Urinary bladder (tissue), 4 donors: ENCODE data around the gene MPV17L2. TPM values are rescaled to one million over a fixed set of nuclear protein-coding genes. Genes with fewer than 3 reads are reported as not detected.
"Not testable (repeated sequence)": the region's sequence is repeated elsewhere in the genome, so short reads cannot be mapped to it uniquely, and the experiment has no call there.

Experiments used
- DNase-seq: peaks from one replicate; pipeline ENCODE4 v3.0.0-alpha.2; 2015; ENCODE audit errors: extremely low spot score
- H3K27ac ChIP-seq: one replicate; pipeline ENCODE4 v1.5.1; 2013; ENCODE audit warnings: low read depth, mild to moderate bottlenecking, moderate library complexity
- H3K36me3 ChIP-seq: one replicate; pipeline ENCODE4 v1.6.1; 2013; ENCODE audit warnings: mild to moderate bottlenecking, moderate library complexity; ENCODE audit not compliant: insufficient read depth
- H3K4me1 ChIP-seq: one replicate; pipeline ENCODE4 v1.6.1; 2013; ENCODE audit warnings: mild to moderate bottlenecking, moderate library complexity; ENCODE audit not compliant: insufficient read depth
- H3K4me3 ChIP-seq: one replicate; pipeline ENCODE4 v1.5.1; 2013; ENCODE audit warnings: low read depth, low read length
- WGBS: extraction: QIAGEN DNeasy Blood & Tissue Kit; methylation state at CpG from one replicate; pipeline ENCODE4 v1.1.7; 2013; 5-methylcytosine and 5-hydroxymethylcytosine counted together
- polyA plus RNA-seq: library from polyadenylated mRNA; stranded (reverse); fragments of 200-250 nt; gene quantifications from one replicate; pipeline ENCODE4 v1.2.3, GENCODE V29; 2013
- total RNA-seq: library from RNA; depleted of rRNA; stranded (reverse); fragments of >200 nt; gene quantifications from one replicate; pipeline ENCODE4 v1.2.3, GENCODE V29; 2014
- donor health status: healthy with polysubstance abuse.
- donor health status: healthy.

The MPV17L2 gene
- total and polyA plus RNA-seq, 2 donors = 4.2 to 22.8 TPM

- Histone ChIP-seq H3K36me3 (no peaks in the 10 kb centered on the region), H3K4me3 (peak overlapping the region; percentile 52), H3K4me1 (no peaks in the 10 kb centered on the region), H3K27ac (peak overlapping the region; percentile 95)
- peak; percentile 67 for DNase-seq
- WGBS = 11% methylated on average over 36 of the region's 36 CpGs
These were observed 12.3 kb downstream of the MPV17L2 start for GRCh38 chr19:18205200-18205892.

- Histone ChIP-seq H3K4me3 (no peak overlapping the region), H3K4me1 (no peaks in the 10 kb centered on the region), H3K27ac (no peak overlapping the region), H3K36me3 (no peaks in the 10 kb centered on the region)
- WGBS = 84% methylated on average over 12 of the region's 12 CpGs
- DNase-seq = no peak
These were observed 13.0 kb downstream of the MPV17L2 start for GRCh38 chr19:18206018-18206417.

- DNase-seq = no peak
- Histone ChIP-seq H3K36me3 (no peaks in the 10 kb centered on the region), H3K4me3 (no peak overlapping the region), H3K4me1 (no peaks in the 10 kb centered on the region), H3K27ac (no peak overlapping the region)
- 11% methylated on average over 32 of the region's 32 CpGs for WGBS
These were observed 15.3 kb downstream of the MPV17L2 start for GRCh38 chr19:18208098-18208951.

GRCh38 chr19:18209912-18210311 lies 16.9 kb downstream of the MPV17L2 start:
- not testable (repeated sequence) for H3K4me3 ChIP-seq, H3K27ac ChIP-seq, DNase-seq, H3K4me1 ChIP-seq, H3K36me3 ChIP-seq
- WGBS = 85% methylated on average over 5 of the region's 5 CpGs

DNA sequence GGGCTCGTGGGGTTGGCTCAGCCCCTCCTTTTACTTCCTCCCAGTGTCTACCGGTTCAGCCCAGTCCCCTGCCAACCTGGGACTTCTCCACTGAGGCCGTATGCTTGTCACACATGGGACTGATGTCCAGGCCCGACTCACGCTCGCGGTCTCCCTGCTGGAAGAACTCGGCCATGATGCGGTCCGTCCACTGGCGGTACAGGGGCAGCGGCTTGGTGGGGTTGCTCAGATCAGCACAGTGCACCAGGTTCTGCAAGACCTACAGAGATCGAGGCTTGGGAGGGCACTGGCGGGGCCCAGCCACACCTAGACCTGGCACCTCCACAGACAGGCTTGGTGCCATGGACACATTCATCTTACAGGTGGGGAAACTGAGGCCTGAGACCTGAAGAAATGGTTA lies 18.7 kb downstream of the MPV17L2 start:
- 85% methylated on average over 14 of the region's 14 CpGs for WGBS
- DNase-seq = no peak
- Histone ChIP-seq H3K27ac (no peak overlapping the region), H3K4me3 (no peak overlapping the region), H3K4me1 (no peaks in the 10 kb centered on the region), H3K36me3 (no peaks in the 10 kb centered on the region)

DNA sequence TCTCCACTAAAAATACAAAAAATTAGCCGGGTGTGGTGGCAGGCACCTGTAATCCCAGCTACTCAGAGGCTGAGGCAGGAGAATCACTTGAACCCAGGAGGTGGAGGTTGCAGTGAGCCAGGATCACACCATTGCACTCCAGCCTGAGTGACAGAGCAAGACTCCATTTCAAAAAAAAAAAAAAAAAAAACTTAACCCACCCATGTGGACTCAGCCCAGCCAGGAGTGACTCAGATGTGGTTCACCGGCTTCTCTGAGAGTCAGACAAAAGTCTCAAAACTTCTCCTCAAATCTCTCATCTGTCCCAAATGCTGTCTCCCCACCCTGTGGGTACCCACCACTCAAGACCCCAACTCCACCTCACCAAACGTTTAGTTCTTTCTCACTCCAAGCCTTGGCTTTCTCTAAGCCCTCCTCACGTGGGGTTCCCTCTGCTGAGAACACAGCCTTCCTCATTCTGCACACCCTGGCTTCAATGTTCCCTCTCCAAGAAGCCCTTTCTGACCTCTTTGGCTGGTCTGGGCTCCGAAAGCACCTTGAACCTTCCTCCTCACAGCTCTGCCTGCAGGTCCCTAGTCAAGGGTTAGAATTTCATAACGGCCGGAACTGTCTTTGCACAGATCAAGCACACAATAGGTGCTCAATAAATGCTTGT lies 21.9 kb downstream of the MPV17L2 start:
- no peak overlapping the region for H3K4me3 ChIP-seq
- no peaks in the 10 kb centered on the region for H3K36me3 ChIP-seq
- WGBS = 66% methylated on average over 7 of the region's 7 CpGs
- no peaks in the 10 kb centered on the region for H3K4me1 ChIP-seq
- DNase-seq = no peak
- H3K27ac ChIP-seq = no peak overlapping the region

GRCh38 chr19:18216789-18217188 lies 23.8 kb downstream of the MPV17L2 start:
- Histone ChIP-seq H3K36me3 (no peaks in the 10 kb centered on the region), H3K4me1 (no peaks in the 10 kb centered on the region), H3K4me3 (no peak overlapping the region), H3K27ac (no peak overlapping the region)
- WGBS = 94% methylated on average over 8 of the region's 8 CpGs
- no peak for DNase-seq

DNA sequence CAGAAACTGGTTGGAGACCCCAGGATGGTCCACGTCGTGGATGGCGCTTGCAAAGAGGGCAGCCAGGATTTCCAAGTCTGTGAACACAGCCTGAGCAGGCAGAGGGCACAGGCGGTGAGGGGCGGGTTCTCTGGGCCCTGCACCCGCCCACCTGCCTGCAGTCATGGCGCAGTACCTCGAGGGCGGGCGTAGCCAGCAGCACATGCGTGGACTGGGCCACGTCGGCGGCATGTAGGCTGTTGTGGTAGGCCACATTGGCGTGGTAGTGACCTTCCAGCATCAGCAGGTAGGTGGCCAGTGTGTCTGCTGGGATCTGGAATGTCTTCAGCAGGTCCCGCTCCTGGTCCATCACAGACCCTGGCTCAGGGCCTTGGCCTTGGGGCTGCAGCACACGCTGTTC lies 25.1 kb downstream of the MPV17L2 start:
- WGBS = 87% methylated on average over 17 of the region's 17 CpGs
- no peak overlapping the region for H3K27ac ChIP-seq
- no peaks in the 10 kb centered on the region for H3K36me3 ChIP-seq
- H3K4me1 ChIP-seq = no peaks in the 10 kb centered on the region
- no peak overlapping the region for H3K4me3 ChIP-seq
- no peak for DNase-seq

- DNase-seq = no peak
- no peak overlapping the region for H3K27ac ChIP-seq
- H3K36me3 ChIP-seq = no peaks in the 10 kb centered on the region
- 84% methylated on average over 3 of the region's 3 CpGs for whole genome bisulfite sequencing
- H3K4me3 ChIP-seq = no peak overlapping the region
- H3K4me1 ChIP-seq = no peaks in the 10 kb centered on the region
These were observed 25.6 kb downstream of the MPV17L2 start for GRCh38 chr19:18218600-18218999.

DNA sequence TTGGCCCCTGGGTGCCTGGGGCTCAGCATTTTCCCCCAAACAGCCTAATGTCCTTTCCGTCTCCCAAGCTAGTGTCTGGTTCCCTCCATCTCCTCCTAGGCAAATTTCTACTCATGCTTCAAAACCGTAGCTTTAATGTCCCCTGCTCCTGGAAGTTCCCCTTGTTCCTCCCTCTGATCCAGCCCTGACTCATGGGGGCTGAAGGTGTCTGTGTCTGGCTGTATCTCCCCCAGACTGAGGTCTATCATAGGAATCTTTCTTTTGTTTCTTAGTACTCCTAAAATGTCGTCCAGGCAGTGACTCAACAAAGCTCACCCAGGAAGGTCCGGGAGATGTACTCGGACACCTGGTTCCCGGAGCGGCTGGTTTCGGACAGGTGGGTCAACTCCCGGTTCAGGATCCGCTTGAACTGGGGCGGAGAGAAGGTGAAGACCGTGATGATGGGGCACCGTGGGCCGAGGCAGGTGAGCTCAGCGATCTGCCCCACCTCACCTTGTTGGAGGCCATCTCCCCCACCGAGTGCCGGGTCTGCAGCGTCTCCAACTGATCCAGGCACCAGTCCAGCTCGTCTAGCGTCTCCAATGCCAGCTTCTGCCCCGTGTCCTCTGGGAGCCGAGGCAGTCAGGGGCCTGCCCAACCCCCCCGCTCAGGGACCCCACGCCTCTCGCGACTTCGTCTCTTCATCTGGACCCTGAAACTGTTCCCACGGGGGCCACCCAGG lies 27.1 kb downstream of the MPV17L2 start:
- H3K4me3 ChIP-seq = no peak overlapping the region
- H3K36me3 ChIP-seq = no peaks in the 10 kb centered on the region
- DNase-seq = no peak
- no peaks in the 10 kb centered on the region for H3K4me1 ChIP-seq
- 61% methylated on average over 28 of the region's 28 CpGs for WGBS
- no peak overlapping the region for H3K27ac ChIP-seq

DNA sequence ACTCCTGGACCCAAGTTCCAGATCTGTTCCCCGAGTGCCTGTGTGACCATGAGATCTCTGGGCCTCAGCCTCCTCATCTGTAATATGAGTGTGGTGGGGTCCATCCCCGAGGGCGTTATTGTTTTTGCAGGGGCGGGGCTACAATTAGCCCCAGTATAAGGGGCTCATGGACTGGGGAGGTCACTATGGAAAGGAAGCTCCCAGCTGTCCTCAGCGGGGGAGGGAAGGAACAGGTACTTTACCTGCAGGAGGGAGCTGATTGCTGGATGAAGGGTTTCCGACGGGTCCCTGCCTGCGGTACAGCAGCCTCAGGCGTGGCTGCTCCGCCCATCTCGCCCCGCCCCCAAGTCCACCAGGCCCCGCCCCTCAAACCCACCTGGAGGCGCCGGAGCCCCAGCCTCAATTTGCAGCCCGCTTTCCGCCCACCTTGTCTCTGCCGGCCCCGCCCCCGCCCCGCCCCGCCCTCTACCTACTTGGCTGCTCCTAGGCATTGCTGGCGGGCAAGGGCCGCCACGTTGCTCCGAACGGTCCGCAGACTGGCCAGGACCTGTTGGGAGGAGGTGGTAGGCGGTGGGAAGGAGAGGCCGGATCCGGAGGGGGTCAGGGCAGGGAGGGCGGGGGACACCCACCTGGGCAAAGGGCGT lies 27.7 kb downstream of the MPV17L2 start:
- 7% methylated on average over 33 of the region's 33 CpGs for WGBS
- Histone ChIP-seq H3K27ac (no peak overlapping the region), H3K4me3 (no peak overlapping the region), H3K4me1 (no peaks in the 10 kb centered on the region), H3K36me3 (no peaks in the 10 kb centered on the region)
- DNase-seq = no peak

GRCh38 chr19:18221815-18222725 lies 29.1 kb downstream of the MPV17L2 start:
- WGBS = 85% methylated on average over 25 of the region's 25 CpGs
- Histone ChIP-seq H3K4me1 (no peaks in the 10 kb centered on the region), H3K27ac (no peak overlapping the region), H3K4me3 (no peak overlapping the region), H3K36me3 (no peaks in the 10 kb centered on the region)
- DNase-seq = no peak
